NOMO-1 treated with DMSO at 0.1 percent for 48 hours (cell line): Measurements from ENCODE around the gene FHOD3.
"Not testable (repeated sequence)": the region's sequence is repeated elsewhere in the genome, so short reads cannot be mapped to it uniquely, and the experiment has no call there.

Experiments
- DNase-seq: peaks from one replicate; lab custom pipeline; 2025; ENCODE audit not compliant: unreplicated experiment; lab: John Stamatoyannopoulos, UW

FHOD3 gene

DNA sequence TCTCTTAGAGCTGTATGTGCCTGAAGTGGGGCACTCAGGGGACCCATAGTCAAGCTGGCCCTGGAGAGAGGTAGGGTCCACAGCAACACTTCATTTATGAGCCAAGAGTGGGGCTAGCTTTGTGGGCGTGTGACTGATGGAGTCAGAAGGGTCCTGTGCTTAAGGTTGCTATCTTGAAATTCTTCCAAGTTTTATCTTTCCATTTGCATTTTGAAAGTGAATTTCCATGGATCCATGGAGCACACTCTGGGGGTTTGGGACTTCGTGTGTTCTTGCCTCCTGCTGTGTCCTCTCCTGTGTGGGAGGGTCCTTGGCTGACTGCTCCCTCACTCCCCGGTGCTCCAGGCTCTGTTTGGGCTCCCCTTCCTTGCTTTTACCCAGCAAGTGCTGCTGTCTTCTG lies 50.8 kb downstream of the FHOD3 start:
- DNase-seq = no peak

DNA sequence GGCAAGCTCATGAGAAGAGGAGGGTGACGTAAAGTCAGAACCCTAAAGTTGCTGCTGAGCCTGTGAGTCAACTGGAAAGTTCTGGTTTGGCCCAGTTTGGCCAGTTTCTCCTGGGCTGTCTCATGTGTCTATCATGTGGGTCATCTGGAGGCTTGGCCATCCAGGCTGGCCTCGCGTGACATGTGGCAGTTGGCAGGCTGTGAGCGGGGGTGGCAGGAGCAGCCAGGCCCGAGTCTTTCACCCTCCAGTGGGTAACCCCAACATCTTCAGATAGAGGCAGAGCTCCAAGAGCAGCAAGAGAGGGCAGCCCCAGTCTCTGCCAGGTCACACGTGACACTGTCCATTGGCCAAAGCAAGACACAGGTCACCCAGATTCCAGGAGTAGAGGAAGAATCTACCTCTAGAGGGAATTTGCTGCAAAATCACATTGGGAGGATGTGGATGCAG lies 51.5 kb downstream of the FHOD3 start:
- no peak for DNase-seq

DNA sequence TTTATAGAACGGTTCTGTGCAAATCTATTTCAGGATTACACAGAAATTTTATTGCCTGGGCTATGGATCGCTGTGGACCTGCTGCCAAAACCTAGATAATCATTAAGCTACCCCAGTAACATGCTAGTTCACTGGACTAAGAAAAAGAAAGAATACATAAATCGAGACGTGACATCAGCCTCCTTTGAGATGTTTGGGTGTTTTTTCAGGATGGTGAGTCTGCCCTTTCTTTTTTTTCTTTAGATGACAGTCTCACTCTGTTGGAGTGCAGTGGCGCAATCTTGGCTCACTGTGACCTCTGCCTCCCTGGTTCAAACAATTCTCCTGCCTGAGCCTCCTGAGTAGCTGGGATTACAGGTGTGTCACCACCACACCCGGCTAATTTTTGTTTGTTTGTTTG lies 52.0 kb downstream of the FHOD3 start:
- no peak for DNase-seq

DNA sequence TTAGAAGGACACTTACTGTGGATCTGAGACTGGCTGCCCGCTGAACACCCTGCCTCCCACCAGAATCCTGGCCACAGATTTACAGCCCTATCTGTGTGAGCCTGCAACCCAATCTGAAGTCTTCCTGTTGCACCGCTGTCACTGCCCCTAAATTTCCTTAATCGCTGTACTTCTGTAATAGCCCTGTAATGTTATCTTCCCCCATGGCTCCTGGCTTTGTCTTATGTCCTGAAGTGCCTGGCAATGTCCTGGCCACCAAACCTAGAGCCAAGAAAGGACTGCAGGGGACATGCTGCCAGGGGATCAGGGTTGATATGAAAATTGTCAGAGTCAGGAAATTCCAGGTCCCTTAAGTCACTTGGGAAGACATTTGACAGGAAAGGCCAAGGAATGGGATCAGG lies 52.7 kb downstream of the FHOD3 start:
- DNase-seq = no peak

DNA sequence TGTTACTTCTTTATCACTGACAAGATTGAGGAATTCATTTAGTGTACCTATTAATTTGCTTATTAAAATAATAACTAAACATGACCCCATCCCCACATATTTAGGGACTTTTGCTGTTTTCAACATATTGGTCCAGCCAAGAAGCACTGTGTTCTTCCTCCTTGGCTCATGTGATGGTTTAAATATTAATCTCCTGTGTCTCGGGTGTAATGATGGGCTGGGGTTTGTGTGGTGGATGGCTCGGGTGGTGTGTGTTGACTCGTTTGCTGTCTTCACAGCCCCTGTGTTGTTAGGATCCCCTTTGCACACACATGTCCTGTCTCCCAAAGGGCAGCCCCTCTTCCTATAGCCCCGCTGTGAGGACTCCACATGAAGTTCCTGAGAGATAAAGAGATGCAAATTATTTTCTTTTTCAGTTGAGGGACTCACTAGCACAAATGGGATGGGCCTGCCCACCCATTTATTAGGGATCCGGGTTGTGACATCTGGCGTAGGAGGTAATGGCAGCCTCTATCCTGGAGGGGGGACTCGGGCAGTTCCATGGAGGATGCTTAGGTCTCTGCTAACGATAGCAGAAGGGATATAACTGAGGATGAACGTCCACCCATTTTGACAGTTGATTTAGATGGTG lies 53.4 kb downstream of the FHOD3 start:
- no peak for DNase-seq

DNA sequence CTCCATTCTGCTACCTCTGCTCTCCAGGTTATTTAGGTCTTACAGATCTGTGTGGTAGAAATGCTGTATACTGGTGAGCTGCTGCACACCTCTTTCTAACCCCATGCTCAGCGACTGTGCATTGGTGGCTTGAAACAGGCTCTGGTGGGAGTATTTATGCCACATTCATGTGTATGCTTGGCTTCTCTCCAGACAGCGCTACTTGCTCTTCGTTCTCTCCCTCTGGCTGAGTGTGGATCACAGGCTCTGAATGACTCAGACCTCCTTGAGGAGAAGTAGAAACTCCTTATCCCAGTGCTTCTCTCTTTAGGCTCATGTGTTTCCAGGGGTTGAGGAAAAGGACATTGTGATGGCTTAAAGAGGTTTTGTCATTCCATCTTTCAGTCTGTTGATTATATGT lies 54.9 kb downstream of the FHOD3 start:
- DNase-seq = no peak

DNA sequence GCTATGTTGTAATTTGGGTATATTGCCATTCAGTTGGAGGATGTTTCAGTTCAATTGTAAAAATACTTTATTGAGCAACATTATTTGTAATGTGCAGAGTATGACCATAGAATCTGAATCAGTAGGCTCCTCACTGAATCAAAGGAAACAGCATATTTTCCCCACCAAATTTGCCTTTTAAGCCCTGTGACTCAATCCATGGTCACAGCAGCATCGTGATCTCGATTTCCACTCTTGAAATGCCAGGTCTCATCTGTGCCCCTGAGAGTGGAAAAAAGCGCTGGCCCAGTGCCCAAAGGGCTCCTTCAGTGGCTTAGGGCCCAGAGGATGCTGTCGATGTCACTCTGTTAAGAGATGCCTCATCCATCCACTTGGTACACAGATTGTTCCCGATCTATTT lies 57.5 kb downstream of the FHOD3 start:
- no peak for DNase-seq

DNA sequence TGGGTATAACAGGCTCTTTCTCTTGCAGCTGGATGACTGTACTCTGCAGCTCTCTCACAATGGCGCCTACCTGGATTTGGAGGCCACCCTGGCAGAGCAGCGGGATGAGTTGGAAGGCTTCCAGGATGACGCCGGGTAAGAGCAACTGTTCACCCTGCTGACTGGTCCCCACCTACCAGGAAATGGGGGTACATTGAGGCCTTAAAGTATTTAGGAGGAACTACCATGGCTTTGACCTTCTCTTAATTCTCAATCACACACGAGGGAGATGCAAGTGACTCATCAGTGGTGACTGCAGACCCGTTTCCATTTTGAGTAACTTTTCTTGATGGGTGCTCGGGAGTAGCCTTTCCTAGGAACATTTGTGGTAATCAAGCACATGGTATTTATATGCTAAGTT lies 58.0 kb downstream of the FHOD3 start:
- DNase-seq = no peak

DNA sequence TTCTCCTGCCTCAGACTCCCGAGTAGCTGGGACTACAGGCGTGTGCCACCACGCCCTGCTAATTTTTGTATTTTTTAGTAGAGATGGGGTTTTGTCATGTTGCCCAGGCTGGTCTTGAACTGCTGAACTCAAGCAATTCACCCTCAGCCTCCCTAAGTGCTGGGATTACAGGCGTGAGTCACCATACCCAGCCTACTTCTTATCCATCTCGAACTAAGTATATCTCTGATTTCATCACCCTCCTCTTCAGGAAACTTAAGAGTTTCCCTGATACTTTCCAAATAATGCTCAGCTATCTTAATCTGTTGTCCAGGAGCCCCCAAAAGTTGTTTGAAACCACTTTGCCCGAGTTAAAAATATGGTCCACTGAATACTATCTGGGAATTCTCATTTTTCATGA lies 59.2 kb downstream of the FHOD3 start:
- DNase-seq = not testable (repeated sequence)

DNA sequence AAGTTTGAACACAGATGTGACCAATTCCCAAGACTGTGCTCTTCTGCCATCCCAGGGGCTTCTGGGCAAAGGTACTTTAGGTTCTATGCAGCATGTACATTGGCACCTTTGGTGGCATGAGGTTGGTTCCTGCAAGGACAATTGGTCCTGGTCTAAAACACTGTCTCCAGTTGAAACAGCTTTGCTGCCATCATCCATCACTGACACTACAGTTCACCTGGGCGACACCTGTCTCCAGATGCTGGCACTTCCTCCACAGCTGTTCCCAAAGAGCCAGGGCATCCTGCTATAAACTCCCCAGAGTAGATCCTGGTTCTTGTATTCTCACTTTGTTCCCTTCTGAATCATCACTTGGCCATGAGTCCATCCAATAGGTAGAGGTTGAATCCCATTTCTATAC lies 60.6 kb downstream of the FHOD3 start:
- no peak for DNase-seq

DNA sequence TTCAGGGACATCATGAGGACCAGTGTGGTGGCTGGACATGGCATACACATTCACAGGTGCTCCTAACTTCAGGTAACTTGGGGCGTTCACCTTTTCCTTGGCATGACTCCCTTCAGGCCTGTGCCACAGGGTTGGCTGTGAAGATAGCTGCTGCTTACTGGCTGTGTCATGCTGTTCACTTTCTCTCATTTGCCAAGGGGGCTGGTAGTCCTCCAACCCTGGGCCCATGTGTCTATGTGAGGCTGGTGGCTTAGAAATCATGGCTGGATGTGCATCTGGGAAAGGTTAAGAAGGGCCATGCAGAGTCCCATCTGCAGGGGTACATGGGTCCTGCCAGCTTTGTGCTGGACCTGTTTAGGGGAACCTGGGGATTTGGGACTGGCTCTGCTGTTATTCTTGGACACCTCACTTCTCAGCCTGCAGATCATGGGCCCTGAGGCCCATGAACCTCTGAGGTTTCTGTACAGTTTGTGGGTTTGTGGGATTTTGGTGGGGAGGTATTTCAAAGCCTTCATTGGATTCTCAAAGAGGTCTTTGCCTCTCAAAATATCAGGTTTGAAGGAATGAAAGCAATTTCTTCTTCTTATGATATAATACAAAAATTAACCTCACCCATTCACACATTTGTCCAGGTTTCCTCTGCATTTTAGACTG lies 62.9 kb downstream of the FHOD3 start:
- no peak for DNase-seq

DNA sequence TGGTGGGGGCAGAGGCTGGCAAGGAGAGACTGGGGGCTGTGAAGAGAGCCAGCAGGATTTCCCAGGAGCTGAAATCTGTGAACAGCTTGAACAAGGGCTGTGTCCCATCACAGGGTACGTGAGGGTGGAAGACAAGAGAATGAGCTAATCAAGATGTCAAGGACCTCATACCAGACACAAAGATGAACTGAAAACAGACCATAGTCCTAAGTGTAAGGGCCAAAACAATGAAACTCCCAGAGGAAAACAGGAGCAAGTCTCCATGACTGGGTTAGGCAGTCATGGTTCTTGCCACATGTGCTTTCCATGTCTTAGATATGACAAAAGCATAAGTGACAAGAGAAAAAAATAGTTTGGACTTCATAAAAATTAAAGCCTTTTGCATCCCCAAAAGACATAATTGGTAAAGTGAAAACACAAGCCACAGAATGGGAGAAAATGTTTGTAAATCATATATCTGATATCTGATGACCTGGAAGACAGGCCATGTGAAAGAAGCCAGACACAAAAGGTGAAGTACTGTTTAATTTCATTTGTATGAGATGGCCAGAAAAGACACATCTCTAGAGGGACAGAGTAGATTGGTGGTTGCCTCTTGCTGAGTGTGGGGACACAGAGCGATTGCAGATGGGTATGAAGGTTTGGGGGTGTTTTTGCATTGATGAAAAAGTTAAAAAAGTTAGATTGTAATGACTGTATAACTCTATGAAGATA lies 67.6 kb downstream of the FHOD3 start:
- DNase-seq = no peak

DNA sequence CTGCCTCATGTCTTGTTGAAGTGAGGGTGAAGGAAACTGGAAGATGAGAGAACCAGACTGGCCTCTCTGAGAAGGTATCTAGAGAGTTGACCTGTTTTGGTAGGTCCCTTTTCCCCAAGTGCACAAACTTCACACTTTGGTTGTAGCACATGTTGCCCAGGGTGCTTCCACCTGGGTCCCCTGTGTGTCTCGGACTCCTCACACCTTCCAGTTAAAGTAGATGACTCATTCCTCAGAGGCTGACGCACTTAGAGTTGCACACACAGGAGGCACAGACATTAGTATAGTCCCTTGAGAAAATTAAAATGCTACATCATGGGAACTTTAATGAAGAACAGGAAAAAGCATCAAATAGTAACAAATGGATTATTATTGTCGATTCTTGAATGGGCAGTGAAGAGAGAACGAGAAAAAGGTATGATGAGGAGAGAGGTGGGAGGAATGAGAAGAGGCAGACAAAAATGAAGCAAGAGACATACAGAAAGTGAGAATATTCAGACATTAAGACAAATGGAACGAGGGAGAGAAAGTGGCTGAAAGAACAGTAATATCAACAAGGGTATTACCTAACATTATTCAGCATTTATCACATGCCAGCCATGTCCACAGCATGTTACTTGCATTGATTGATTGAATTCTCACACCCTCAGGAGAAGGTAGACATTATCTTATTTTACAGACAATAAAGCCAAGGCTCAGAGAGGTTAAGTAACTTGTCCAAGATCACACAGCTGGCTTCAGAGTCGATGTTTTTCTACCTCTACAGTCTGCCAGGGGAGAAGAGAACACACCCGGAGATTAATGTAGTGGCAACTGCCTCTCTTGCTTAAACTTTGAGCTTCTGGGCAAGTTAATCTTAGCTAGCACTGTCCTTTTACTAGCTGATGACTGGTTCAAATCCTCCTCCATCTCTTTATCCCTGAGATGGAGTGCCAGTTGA lies 68.6 kb downstream of the FHOD3 start:
- DNase-seq = no peak

DNA sequence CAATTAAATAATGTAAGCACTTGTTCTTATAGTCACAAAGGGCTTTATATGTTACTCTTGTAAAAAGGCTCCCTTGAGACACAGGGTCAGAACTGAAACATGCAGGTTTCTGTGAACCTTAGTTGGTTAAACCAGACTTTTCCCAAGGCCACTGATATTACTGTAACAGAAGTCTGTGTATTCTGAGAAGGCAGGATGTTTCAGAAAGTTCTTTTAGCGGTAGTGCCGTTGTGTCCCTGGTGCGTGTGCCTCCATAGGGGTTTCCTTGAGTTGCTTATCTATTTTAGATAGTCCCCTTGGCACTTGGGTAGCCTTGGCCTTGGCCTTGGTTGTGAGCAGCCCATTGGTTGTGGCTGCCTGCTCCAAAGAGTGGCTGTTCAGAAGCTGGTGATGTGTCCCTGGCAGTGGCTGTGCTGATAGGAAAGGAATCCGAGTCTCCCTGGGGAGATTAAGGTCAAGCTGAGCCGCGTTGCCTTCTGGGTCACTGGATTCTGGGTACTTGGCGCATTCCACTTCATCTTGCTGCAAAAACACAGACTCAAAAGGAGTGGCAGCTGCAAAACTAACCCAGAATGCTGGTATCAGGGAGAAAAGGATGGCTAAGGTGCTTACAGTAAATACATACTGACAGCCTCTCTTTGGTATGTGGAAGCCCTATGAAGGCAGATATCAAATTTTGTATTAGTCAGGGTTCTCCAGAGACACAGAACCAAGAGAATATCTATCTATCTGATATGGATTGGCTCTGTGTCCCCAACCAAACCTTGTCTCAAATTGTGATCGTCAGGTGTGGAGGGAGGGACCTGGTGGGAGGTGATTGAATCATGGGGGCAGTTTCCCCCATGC lies 69.7 kb downstream of the FHOD3 start:
- no peak for DNase-seq

DNA sequence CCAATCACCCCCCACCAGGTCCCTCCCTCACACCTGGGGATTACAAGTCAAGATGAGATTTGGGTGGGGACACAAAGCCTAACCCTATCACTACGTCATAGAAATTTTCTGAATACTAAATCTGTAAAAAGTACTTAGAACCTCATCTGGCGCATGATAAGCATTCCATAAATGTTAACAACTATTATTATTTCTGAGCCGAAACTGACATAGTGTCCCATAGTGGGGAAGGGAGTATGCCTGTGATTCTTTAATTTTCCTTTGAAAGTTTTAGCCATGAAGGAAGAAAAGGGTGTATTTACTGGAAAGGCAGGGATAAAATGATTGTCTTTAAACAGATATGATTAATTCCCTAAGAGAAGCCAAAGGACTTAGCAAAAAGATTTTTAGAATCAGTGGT lies 71.4 kb downstream of the FHOD3 start:
- no peak for DNase-seq

DNA sequence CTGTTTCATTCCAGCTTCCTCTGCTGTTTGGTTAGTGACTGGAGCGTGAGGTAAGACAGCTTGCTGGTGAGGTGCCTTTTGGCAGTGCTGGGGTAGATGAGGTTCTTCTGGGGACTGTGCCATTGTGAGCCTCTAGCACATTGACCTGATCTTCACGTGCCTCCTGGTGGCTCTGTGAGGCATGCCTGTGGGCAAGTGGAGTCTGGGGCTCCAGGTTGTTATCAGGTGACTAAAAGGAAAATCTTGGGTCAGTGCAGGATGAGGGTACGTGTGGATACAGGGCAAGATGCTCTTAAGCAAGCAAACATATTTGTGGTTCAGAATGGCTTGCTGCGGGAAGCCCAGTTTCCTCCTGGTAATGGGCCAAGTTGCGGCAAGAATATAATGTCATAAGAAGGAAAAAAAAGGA lies 75.4 kb downstream of the FHOD3 start:
- peak; percentile 49 for DNase-seq

DNA sequence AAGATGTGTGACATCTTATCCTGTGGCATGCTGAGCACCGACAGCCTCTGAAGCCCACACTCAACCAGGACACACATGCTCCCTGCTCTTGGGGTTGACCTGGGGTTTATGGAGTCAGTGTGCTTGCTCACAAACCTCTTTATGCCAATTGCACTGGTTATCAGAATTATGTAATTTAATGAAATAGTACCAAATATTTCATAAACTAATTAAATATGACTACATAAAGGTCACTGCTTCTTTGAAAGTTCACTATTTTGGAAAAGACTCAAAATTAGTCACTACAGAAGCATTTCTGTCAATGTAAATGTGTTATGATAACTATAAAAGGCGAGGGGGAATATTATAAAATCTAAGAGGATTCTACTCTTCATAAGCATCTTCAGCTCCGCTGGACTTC lies 76.7 kb downstream of the FHOD3 start:
- DNase-seq = no peak

DNA sequence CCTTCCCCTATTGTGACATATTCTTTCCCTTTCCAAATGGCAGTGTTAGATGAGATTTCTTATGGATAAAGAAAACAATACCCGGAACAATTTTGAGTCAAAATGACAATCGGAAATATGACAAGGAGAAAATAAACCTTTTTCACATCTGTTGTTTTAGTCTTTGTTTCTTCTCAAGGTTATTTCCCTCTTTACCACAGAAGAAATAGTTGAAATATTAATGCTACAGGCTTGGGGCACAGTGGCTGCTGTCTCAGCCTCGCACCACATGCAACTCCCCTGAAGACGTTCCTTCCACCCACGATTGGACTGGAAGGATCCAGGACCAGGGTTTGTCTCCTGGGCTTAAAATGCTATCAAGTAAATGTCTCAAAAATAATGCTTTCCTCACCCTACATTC lies 77.6 kb downstream of the FHOD3 start:
- no peak for DNase-seq

DNA sequence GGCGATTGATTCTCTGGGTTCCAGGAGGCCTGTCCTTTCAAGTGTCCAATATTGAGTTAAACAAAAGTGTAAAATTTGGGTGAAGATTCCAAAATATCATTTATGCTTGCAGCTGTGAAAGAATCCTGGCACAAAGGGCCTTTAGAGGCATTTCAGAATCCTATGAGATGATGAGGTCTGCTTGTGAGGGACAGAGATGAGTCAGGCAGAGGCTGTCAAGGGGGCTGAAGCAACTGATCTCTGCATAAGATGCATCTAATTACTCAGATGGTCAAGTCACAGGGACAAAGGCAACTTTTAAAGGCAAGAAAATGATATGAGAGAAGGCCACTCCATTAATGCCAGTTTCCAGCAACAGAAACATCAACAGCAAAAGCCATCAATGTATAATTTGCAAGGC lies 78.8 kb downstream of the FHOD3 start:
- no peak for DNase-seq

DNA sequence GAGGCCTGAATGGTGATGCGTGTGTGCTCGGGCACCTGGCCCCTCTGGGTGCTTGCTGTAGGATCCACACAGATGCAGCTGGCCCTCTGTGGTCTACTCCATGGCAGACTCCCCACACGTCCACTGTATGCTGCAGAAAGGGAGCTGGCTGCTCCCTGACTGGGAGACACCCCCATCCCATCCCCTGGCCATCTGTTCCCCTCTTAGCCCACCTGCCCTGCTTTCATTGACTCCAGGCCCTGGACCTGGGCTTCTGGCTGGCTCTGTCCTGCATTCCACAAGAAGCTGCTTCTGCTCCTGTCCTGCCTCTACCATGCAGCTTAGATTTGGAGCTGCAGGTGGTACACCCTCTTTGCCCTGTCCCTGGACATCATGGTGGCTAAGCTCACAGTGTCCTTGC lies 80.1 kb downstream of the FHOD3 start:
- no peak for DNase-seq
